ENCODE measurements around the gene ACTR8.

ACTR8 gene

DNA sequence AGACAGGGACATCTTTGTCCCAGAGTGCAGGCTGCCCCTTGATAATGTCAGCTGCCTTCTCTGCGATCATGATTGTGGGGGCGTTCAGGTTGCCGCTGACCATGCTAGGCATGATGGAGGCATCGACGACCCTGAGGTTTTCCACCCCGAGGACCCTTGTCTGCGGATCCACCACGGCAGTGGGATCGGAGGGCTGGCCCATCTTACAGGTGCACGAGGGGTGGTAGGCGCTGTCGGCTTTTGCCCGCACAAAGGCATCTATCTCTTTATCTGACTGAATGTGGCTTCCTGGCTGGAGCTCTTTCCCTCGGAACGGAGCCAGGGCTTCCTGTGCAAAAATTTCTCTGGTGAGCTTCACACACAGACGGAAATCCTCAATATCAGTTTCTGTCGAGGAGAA lies 64.1 kb downstream of the ACTR8 start:
- TF ChIP-seq, protein P1, sequence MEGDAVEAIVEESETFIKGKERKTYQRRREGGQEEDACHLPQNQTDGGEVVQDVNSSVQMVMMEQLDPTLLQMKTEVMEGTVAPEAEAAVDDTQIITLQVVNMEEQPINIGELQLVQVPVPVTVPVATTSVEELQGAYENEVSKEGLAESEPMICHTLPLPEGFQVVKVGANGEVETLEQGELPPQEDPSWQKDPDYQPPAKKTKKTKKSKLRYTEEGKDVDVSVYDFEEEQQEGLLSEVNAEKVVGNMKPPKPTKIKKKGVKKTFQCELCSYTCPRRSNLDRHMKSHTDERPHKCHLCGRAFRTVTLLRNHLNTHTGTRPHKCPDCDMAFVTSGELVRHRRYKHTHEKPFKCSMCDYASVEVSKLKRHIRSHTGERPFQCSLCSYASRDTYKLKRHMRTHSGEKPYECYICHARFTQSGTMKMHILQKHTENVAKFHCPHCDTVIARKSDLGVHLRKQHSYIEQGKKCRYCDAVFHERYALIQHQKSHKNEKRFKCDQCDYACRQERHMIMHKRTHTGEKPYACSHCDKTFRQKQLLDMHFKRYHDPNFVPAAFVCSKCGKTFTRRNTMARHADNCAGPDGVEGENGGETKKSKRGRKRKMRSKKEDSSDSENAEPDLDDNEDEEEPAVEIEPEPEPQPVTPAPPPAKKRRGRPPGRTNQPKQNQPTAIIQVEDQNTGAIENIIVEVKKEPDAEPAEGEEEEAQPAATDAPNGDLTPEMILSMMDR (IDR thresholded peaks at IDR 0.05) = no peak
- Histone ChIP-seq H3K4me1 (ENCODE audit: control insufficient read depth in 1 of 2, insufficient read depth in 1 of 2, low read depth in 1 of 2, low read length in 1 of 2) (no peaks in the 10 kb centered on the region), H3K9me3 (no peaks in the 10 kb centered on the region), H3K27me3 (peaks cover 13% of the 10 kb centered on the region), H3K27ac (no peak overlapping the region), H3K36me3 (peaks cover 11% of the 10 kb centered on the region), H3K4me3 (ENCODE audit: low read depth in 1 of 2, low read length in 1 of 2) (no peak overlapping the region)

DNA sequence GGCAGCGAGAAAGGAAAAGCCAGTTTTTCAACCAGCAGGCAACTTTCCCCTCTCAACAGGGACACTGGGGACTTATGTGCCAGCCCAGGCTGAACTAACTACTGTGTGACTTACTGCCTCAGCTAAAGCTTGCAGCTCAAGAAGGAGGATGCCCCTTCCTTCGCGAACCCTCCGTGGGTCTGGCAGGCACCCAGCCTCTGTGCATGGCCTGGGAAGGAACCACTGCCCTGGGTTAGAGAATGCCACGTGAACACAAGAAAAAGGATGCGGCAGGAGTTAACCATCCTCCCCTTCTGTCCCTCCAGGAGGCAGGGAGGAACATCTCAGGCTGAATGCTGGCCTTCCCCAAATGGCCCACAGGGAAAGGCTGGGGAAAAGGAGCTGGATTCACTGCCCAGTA lies 64.7 kb downstream of the ACTR8 start:
- TF ChIP-seq, protein P1 (IDR thresholded peaks at IDR 0.05) = no peak
- Histone ChIP-seq H3K4me1 (ENCODE audit: control insufficient read depth in 1 of 2, insufficient read depth in 1 of 2, low read depth in 1 of 2, low read length in 1 of 2) (no peaks in the 10 kb centered on the region), H3K4me3 (ENCODE audit: low read depth in 1 of 2, low read length in 1 of 2) (no peak overlapping the region), H3K27me3 (peaks cover 13% of the 10 kb centered on the region), H3K27ac (no peak overlapping the region), H3K36me3 (peaks cover 11% of the 10 kb centered on the region), H3K9me3 (no peaks in the 10 kb centered on the region)
